K562 (cell line): ENCODE results near the gene ELAC2.

Experiments
- CBFB ChIP-seq: sonication (generic); formaldehyde crosslinking; IDR thresholded peaks from 2 replicates; pipeline ENCODE4 v1.4.0; 2020; ENCODE audit warnings: mild to moderate bottlenecking, missing genetic modification reagents
- GABPB1 ChIP-seq: sonication (generic); formaldehyde crosslinking; IDR thresholded peaks from 2 replicates; pipeline ENCODE4 v1.8.0; 2022; ENCODE audit warnings: mild to moderate bottlenecking, missing genetic modification reagents
- MYC ChIP-seq, 2 experiments: fragments of 250-450 bp in 1 of 2; sonication (Bioruptor Pico) in 1 of 2; IDR thresholded peaks; 2 replicates each; pipeline versions ENCODE4 v1.5.1 to v1.6.1; 2012 to 2021; ENCODE audit warnings: low read depth in 2 of 2, borderline replicate concordance in 1 of 2, improper control_type of control experiment in 1 of 2, low read length in 1 of 2, mild to moderate bottlenecking in 1 of 2, moderate library complexity in 1 of 2
- POLR2A ChIP-seq: fragments of 450-650 bp; conservative IDR thresholded peaks from 2 replicates; pipeline ENCODE4 v1.6.1; 2016
- POLR2AphosphoS5 ChIP-seq: IDR thresholded peaks from 2 replicates; pipeline ENCODE4 v1.6.1; 2011; ENCODE audit warnings: mild to moderate bottlenecking, low read depth, low read length, moderate library complexity; ENCODE audit not compliant: control insufficient read depth, insufficient read depth
- RB1 ChIP-seq: fragments of 450-650 bp; IDR thresholded peaks from 2 replicates; pipeline ENCODE4 v1.6.1; 2017; ENCODE audit warnings: low read depth, mild to moderate bottlenecking
- SP1 ChIP-seq: sonication (generic); formaldehyde crosslinking; IDR thresholded peaks from 2 replicates; pipeline ENCODE4 v1.8.1; 2022; ENCODE audit warnings: mild to moderate bottlenecking, missing genetic modification reagents
- ZNF174 ChIP-seq: fragments of 250-450 bp; sonication (Bioruptor Pico); IDR thresholded peaks from 2 replicates; pipeline ENCODE4 v1.4.0; 2020; ENCODE audit warnings: mild to moderate bottlenecking
- ZNF274 ChIP-seq: IDR thresholded peaks from 2 replicates; pipeline ENCODE4 v1.6.1; 2011; ENCODE audit warnings: low read depth, mild to moderate bottlenecking, low read length, moderate library complexity, borderline replicate concordance
- ZNF57 ChIP-seq: fragments of 450-650 bp; formaldehyde crosslinking; IDR thresholded peaks from 2 replicates; pipeline ENCODE4 v1.4.0; 2020; ENCODE audit warnings: mild to moderate bottlenecking, moderate library complexity
- ZNF780A ChIP-seq: fragments of 250-450 bp; sonication (Bioruptor Pico); IDR thresholded peaks from 2 replicates; pipeline ENCODE4 v1.5.0; 2021; ENCODE audit warnings: mild to moderate bottlenecking
- TF ChIP-seq, protein P1 (sequence below), 3 experiments: IDR thresholded peaks in 2 of 3; conservative IDR thresholded peaks in 1 of 3; 2 replicates each; pipeline ENCODE4 v1.5.1; 2011 to 2012; ENCODE audit warnings: low read length in 3 of 3, mild to moderate bottlenecking in 3 of 3, control low read depth in 2 of 3, improper control_type of control experiment in 1 of 3, inconsistent platforms in 1 of 3, low read depth in 1 of 3, mixed read lengths in 1 of 3, moderate library complexity in 1 of 3; ENCODE audit not compliant: insufficient read depth in 2 of 3
- TF ChIP-seq, protein P2 (sequence below): sonication (generic); formaldehyde crosslinking; IDR thresholded peaks from 2 replicates; pipeline ENCODE4 v1.8.0; 2022; ENCODE audit warnings: missing genetic modification reagents, mild to moderate bottlenecking, borderline replicate concordance
- TF ChIP-seq, protein P3 (sequence below): fragments of 250-450 bp; sonication (Bioruptor Pico); IDR thresholded peaks from 2 replicates; pipeline ENCODE4 v1.4.0; 2020; ENCODE audit warnings: mild to moderate bottlenecking

DNA sequence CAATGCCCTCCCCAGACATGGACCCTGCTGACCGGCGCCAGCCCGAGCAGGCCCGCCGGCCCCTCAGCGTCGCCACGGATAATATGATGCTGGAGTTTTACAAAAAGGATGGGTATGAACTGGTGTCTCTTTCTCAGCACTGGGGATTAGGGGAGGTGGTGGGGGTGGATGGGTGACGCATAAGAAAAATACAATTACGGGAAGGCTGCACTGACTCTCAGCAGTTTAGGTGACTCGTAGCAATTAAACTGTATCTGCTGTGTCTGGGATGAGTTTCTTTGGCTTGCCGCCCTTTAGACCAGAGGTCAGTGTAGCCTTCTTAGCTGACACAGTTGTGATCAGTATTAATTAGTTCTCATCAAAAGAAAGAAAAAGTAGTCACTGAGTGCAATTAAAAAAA lies 59.0 kb downstream of the ELAC2 start:
- TF ChIP-seq, protein P1, sequence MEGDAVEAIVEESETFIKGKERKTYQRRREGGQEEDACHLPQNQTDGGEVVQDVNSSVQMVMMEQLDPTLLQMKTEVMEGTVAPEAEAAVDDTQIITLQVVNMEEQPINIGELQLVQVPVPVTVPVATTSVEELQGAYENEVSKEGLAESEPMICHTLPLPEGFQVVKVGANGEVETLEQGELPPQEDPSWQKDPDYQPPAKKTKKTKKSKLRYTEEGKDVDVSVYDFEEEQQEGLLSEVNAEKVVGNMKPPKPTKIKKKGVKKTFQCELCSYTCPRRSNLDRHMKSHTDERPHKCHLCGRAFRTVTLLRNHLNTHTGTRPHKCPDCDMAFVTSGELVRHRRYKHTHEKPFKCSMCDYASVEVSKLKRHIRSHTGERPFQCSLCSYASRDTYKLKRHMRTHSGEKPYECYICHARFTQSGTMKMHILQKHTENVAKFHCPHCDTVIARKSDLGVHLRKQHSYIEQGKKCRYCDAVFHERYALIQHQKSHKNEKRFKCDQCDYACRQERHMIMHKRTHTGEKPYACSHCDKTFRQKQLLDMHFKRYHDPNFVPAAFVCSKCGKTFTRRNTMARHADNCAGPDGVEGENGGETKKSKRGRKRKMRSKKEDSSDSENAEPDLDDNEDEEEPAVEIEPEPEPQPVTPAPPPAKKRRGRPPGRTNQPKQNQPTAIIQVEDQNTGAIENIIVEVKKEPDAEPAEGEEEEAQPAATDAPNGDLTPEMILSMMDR (IDR thresholded peaks at IDR 0.05 in 2 of 3, conservative IDR thresholded peaks at IDR 0.05 in 1 of 3; ENCODE audit: insufficient read depth in 2 of 3, low read depth in 1 of 3, low read length in 3 of 3) = no peak
- TF ChIP-seq ZNF274 (no peak), CBFB (CRISPR knock-in tag) (no peak), ZNF780A (CRISPR knock-in tag) (no peak), GABPB1 (no peak), MYC (IDR thresholded peaks at IDR 0.05; ENCODE audit: low read depth, low read length) (no peak), MYC (CRISPR knock-in tag; IDR thresholded peaks at IDR 0.05; ENCODE audit: borderline replicate concordance, low read depth) (no peak), ZNF57 (no peak), ZNF174 (no peak), POLR2A (no peak), SP1 (CRISPR knock-in tag) (no peak), RB1 (no peak), POLR2AphosphoS5 (no peak)
- TF ChIP-seq, protein P2, sequence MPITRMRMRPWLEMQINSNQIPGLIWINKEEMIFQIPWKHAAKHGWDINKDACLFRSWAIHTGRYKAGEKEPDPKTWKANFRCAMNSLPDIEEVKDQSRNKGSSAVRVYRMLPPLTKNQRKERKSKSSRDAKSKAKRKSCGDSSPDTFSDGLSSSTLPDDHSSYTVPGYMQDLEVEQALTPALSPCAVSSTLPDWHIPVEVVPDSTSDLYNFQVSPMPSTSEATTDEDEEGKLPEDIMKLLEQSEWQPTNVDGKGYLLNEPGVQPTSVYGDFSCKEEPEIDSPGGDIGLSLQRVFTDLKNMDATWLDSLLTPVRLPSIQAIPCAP (CRISPR knock-in tag) = no peak
- TF ChIP-seq, protein P3, sequence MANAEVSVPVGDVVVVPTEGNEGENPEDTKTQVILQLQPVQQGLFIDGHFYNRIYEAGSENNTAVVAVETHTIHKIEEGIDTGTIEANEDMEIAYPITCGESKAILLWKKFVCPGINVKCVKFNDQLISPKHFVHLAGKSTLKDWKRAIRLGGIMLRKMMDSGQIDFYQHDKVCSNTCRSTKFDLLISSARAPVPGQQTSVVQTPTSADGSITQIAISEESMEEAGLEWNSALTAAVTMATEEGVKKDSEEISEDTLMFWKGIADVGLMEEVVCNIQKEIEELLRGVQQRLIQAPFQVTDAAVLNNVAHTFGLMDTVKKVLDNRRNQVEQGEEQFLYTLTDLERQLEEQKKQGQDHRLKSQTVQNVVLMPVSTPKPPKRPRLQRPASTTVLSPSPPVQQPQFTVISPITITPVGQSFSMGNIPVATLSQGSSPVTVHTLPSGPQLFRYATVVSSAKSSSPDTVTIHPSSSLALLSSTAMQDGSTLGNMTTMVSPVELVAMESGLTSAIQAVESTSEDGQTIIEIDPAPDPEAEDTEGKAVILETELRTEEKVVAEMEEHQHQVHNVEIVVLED (CRISPR knock-in tag) = no peak
